NOMO-1 (cell line): ENCODE data around the gene CIZ1.

Experiments used
- DNase-seq, 2 experiments: peaks; one replicate each; lab custom pipeline; 2025; ENCODE audit not compliant: unreplicated experiment in 2 of 2; lab: John Stamatoyannopoulos, UW

CIZ1 gene

GRCh38 chr9:128116104-128117083 lies 75.0 kb downstream of the CIZ1 start:
- no peak for DNase-seq
